Liver (tissue), 9 donors: Measurements from ENCODE around the gene GABARAP. TPM values are rescaled to one million over a fixed set of nuclear protein-coding genes. Genes with fewer than 3 reads are reported as not detected.

ENCODE experiments used
- DNase-seq: peaks from one replicate; pipeline ENCODE4 v3.0.0-alpha.2; 2017; ENCODE audit warnings: low spot score
- H3K27ac ChIP-seq, 2 donors: one replicate each; pipeline ENCODE4 v1.7.0; 2013; ENCODE audit warnings: inconsistent platforms in 2 of 2, low read length in 2 of 2, control low read depth in 1 of 2, low read depth in 1 of 2, mild to moderate bottlenecking in 1 of 2
- H3K27me3 ChIP-seq, 4 donors: one replicate each; pipeline versions ENCODE4 v1.6.1 to v1.7.0; 2013; ENCODE audit warnings: low read length in 3 of 4, inconsistent platforms in 1 of 4, mild to moderate bottlenecking in 1 of 4, moderate library complexity in 1 of 4; ENCODE audit not compliant: control insufficient read depth in 4 of 4, insufficient read depth in 4 of 4
- H3K36me3 ChIP-seq, 4 donors: one replicate each; pipeline versions ENCODE4 v1.6.1 to v1.7.0; 2013; ENCODE audit warnings: low read length in 3 of 4, mild to moderate bottlenecking in 3 of 4, low read depth in 1 of 4, moderate library complexity in 1 of 4; ENCODE audit not compliant: control insufficient read depth in 4 of 4, insufficient read depth in 3 of 4
- H3K4me1 ChIP-seq, 4 donors: one replicate each; pipeline versions ENCODE4 v1.6.1 to v1.7.0; 2013; ENCODE audit warnings: low read length in 3 of 4, mild to moderate bottlenecking in 3 of 4, moderate library complexity in 1 of 4; ENCODE audit not compliant: control insufficient read depth in 4 of 4, insufficient read depth in 4 of 4
- H3K4me3 ChIP-seq, 3 donors: one replicate each; pipeline versions ENCODE4 v1.6.1 to v1.7.0; 2013; ENCODE audit warnings: low read length in 3 of 3, control low read depth in 1 of 3, low read depth in 1 of 3, mild to moderate bottlenecking in 1 of 3
- H3K9ac ChIP-seq, 2 donors: one replicate each; pipeline ENCODE4 v1.7.0; 2013; ENCODE audit warnings: low read length in 2 of 2, mild to moderate bottlenecking in 2 of 2, moderate library complexity in 2 of 2, control low read depth in 1 of 2, low read depth in 1 of 2
- H3K9me3 ChIP-seq, 4 donors: one replicate each; pipeline versions ENCODE4 v1.6.1 to v1.7.0; 2013; ENCODE audit warnings: low read length in 3 of 4; ENCODE audit not compliant: control insufficient read depth in 4 of 4
- FOXA2 ChIP-seq: IDR thresholded peaks from 2 replicates; pipeline ENCODE4 v1.6.1; 2016; ENCODE audit warnings: antibody characterized with exemption
- GABPA ChIP-seq, 2 donors: IDR thresholded peaks in 1 of 2; conservative IDR thresholded peaks in 1 of 2; 2 replicates each; pipeline ENCODE4 v1.6.1; 2016; ENCODE audit warnings: antibody characterized with exemption in 2 of 2, mild to moderate bottlenecking in 1 of 2, moderate library complexity in 1 of 2
- HNF4A ChIP-seq, 2 donors: conservative IDR thresholded peaks; 2 replicates each; pipeline ENCODE4 v1.6.1; 2016; ENCODE audit warnings: antibody characterized with exemption in 2 of 2, mild to moderate bottlenecking in 2 of 2
- JUND ChIP-seq, 2 donors: IDR thresholded peaks; 2 replicates each; pipeline ENCODE4 v1.6.1; 2016; ENCODE audit warnings: antibody characterized with exemption in 2 of 2
- NR2F2 ChIP-seq: IDR thresholded peaks from 2 replicates; pipeline ENCODE4 v1.6.1; 2016; ENCODE audit warnings: antibody characterized with exemption
- RAD21 ChIP-seq, 2 donors: IDR thresholded peaks; 2 replicates each; pipeline ENCODE4 v1.6.1; 2016; ENCODE audit warnings: antibody characterized with exemption in 2 of 2, mild to moderate bottlenecking in 2 of 2
- RXRA ChIP-seq, 2 donors: IDR thresholded peaks; 2 replicates each; pipeline ENCODE4 v1.6.1; 2017 to 2018; ENCODE audit warnings: antibody characterized with exemption in 2 of 2, mild to moderate bottlenecking in 1 of 2
- WGBS: extraction: QIAGEN DNeasy Blood & Tissue Kit; methylation state at CpG from one replicate; pipeline ENCODE4 v1.1.7; 2013; 5-methylcytosine and 5-hydroxymethylcytosine counted together
- polyA plus RNA-seq, 2 donors: library from polyadenylated mRNA; stranded (reverse) in 1 of 2; unstranded in 1 of 2; fragments of 200-250 nt in 1 of 2; fragments of >200 nt in 1 of 2; fragmentation: Nextera tagmentation in 1 of 2; extraction: Ambion mirVana in 1 of 2; gene quantifications; one replicate each; pipeline versions ENCODE4 v1.2.1 to v1.2.3, GENCODE V29; 2013 to 2015
- total RNA-seq, 2 donors: library from RNA; depleted of rRNA; stranded (reverse); fragments of >200 nt; gene quantifications; one replicate each; pipeline ENCODE4 v1.2.3, GENCODE V29; 2014
- TF ChIP-seq, protein P1 (sequence below): fragments of 150-350 bp; IDR thresholded peaks from 2 replicates; pipeline ENCODE4 v1.5.1; 2017; ENCODE audit warnings: improper control_type of control experiment, low read depth, low read length; ENCODE audit not compliant: missing input control
- TF ChIP-seq, protein P2 (sequence below): IDR thresholded peaks from 2 replicates; pipeline ENCODE4 v1.6.1; 2016; ENCODE audit warnings: antibody characterized with exemption, mild to moderate bottlenecking
- TF ChIP-seq, protein P3 (sequence below): IDR thresholded peaks from 2 replicates; pipeline ENCODE4 v1.6.1; 2016; ENCODE audit warnings: antibody characterized with exemption
- TF ChIP-seq, protein P4 (sequence below): IDR thresholded peaks from 2 replicates; pipeline ENCODE4 v1.6.1; 2016; ENCODE audit warnings: antibody characterized with exemption
- donor health status: healthy.
- donor health status: healthy.
- donor health status: healthy.
- donor health status: healthy.
- donor health status: healthy.

Gene GABARAP
- total and polyA plus RNA-seq, 4 donors = 74.4 to 489 (median 205) TPM

DNA sequence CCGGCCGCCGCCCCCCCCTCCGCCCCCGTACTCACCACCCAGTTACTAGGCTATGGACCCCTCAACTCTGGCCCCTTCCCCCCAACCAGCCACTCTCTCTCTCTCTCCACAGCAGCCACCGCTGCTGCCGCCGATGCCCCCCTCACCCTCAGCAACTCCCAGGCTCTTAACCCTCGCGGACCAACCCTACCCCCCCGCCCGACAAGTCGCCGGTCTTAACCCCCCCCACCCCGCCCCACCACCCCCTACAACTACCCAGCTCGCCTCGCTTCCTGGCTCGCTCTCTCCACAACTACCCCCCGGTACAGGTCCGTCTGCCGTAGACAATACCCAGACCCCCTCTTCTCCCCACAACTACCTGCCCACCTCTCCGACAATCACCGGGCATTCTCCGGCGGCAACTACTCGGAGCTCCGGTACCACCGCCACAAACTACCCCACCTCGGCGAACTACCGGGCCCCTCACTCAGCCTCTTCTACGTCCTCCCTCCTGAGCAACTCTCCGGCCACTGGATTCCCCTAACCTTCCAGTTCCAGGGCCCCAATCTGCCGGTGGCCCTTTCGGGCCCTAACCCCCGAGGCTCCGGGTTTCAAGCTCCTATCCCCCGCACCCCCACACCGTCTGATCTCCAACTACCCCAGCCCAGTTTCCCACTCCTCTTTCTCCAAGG lies 3.7 kb downstream of the GABARAP start:
- DNase-seq = peak; percentile 58
- under 1% methylated on average over 39 of the region's 39 CpGs for WGBS
- no peaks in the 10 kb centered on the region for H3K27me3 ChIP-seq
- H3K27ac ChIP-seq = peak overlapping the region; percentile 90 to 92
- H3K36me3 ChIP-seq = peaks cover 7 to 24% (median 14%) of the 10 kb centered on the region in 4 donors
- H3K9ac ChIP-seq = peak overlapping the region; percentile 88 to 89
- no peaks in the 10 kb centered on the region for H3K9me3 ChIP-seq
- peak overlapping the region; percentile 88 to 94 (median 90) for H3K4me3 ChIP-seq
- TF ChIP-seq, protein P1, sequence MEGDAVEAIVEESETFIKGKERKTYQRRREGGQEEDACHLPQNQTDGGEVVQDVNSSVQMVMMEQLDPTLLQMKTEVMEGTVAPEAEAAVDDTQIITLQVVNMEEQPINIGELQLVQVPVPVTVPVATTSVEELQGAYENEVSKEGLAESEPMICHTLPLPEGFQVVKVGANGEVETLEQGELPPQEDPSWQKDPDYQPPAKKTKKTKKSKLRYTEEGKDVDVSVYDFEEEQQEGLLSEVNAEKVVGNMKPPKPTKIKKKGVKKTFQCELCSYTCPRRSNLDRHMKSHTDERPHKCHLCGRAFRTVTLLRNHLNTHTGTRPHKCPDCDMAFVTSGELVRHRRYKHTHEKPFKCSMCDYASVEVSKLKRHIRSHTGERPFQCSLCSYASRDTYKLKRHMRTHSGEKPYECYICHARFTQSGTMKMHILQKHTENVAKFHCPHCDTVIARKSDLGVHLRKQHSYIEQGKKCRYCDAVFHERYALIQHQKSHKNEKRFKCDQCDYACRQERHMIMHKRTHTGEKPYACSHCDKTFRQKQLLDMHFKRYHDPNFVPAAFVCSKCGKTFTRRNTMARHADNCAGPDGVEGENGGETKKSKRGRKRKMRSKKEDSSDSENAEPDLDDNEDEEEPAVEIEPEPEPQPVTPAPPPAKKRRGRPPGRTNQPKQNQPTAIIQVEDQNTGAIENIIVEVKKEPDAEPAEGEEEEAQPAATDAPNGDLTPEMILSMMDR = no peak
- TF ChIP-seq, protein P2, sequence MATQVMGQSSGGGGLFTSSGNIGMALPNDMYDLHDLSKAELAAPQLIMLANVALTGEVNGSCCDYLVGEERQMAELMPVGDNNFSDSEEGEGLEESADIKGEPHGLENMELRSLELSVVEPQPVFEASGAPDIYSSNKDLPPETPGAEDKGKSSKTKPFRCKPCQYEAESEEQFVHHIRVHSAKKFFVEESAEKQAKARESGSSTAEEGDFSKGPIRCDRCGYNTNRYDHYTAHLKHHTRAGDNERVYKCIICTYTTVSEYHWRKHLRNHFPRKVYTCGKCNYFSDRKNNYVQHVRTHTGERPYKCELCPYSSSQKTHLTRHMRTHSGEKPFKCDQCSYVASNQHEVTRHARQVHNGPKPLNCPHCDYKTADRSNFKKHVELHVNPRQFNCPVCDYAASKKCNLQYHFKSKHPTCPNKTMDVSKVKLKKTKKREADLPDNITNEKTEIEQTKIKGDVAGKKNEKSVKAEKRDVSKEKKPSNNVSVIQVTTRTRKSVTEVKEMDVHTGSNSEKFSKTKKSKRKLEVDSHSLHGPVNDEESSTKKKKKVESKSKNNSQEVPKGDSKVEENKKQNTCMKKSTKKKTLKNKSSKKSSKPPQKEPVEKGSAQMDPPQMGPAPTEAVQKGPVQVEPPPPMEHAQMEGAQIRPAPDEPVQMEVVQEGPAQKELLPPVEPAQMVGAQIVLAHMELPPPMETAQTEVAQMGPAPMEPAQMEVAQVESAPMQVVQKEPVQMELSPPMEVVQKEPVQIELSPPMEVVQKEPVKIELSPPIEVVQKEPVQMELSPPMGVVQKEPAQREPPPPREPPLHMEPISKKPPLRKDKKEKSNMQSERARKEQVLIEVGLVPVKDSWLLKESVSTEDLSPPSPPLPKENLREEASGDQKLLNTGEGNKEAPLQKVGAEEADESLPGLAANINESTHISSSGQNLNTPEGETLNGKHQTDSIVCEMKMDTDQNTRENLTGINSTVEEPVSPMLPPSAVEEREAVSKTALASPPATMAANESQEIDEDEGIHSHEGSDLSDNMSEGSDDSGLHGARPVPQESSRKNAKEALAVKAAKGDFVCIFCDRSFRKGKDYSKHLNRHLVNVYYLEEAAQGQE = no peak
- TF ChIP-seq NR2F2 (no peak), JUND (IDR thresholded peaks at IDR 0.05) (no peak), GABPA (IDR thresholded peaks at IDR 0.05 in 1 of 2, conservative IDR thresholded peaks at IDR 0.05 in 1 of 2) (no peak), RXRA (IDR thresholded peaks at IDR 0.05) (no peak), HNF4A (conservative IDR thresholded peaks at IDR 0.05) (no peak), FOXA2 (no peak), RAD21 (IDR thresholded peaks at IDR 0.05) (no peak)
- TF ChIP-seq, protein P3, sequence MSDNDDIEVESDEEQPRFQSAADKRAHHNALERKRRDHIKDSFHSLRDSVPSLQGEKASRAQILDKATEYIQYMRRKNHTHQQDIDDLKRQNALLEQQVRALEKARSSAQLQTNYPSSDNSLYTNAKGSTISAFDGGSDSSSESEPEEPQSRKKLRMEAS = no peak
- TF ChIP-seq, protein P4, sequence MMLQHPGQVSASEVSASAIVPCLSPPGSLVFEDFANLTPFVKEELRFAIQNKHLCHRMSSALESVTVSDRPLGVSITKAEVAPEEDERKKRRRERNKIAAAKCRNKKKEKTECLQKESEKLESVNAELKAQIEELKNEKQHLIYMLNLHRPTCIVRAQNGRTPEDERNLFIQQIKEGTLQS = no peak
- H3K4me1 ChIP-seq = peaks cover 2 to 56% (median 45%) of the 10 kb centered on the region in 4 donors

DNA sequence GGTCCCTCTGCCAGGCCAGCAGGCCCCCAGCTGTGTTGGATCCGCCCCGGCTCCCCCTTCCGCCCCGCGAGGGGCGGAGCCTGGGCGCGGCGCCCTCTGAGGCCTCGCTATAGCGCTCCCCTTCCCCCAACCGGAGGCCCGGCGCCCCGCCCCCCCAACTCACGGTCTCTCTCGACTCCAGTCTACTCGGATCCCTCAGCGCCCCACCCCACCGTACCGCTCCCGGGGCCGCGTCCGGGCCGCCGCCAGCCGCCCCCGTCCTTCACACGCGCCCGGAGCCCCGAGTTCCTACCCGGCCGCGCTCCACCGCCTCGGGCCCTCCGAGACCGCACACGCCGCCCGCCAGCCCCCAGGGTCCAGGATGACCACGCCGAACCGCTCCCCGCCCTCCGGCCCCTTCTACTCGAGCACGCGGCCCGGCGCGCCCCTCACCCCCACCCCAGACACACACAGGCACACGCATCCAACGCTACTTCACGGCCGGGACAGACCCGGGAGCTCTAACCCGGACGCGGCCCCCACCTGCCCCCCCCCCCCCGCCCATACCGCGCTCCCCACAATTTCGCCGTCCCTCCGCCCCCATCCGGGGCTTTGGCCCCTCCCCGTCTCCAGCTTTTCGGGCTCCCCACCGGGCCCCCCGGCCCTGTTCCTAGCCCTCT lies 4.4 kb downstream of the GABARAP start:
- TF ChIP-seq FOXA2 (no peak), HNF4A (conservative IDR thresholded peaks at IDR 0.05) (no peak), NR2F2 (no peak)
- TF ChIP-seq, protein P2 = no peak
- H3K4me3 ChIP-seq = peak overlapping the region; percentile 12 to 94 (median 88)
- H3K4me1 ChIP-seq = peaks cover 4 to 58% (median 46%) of the 10 kb centered on the region in 4 donors
- peak overlapping the region in 1 of 2 donors; percentile 54 for H3K9ac ChIP-seq
- H3K27me3 ChIP-seq = no peaks in the 10 kb centered on the region
- H3K9me3 ChIP-seq = no peaks in the 10 kb centered on the region
- 1% methylated on average over 73 of the region's 73 CpGs for WGBS
- DNase-seq = peak; percentile 93
- peaks cover 7 to 24% (median 14%) of the 10 kb centered on the region in 4 donors for H3K36me3 ChIP-seq
- peak overlapping the region; percentile 90 to 92 for H3K27ac ChIP-seq
